Measurements from ENCODE around the gene MEA1. TPM values are rescaled to one million over a fixed set of nuclear protein-coding genes. Genes with fewer than 3 reads are reported as not detected.

The MEA1 gene
- total and polyA plus RNA-seq, 2 of the 4 experiments (the other 2 are of a cell fraction), result 116 to 126 TPM

GRCh38 chr6:43029120-43029519 lies 15.4 kb upstream of the MEA1 start:
- Histone ChIP-seq H3K14ac (replicated peaks; ENCODE audit: low read depth, low read length) (no peak overlapping the region), H2BK20ac (ENCODE audit: low read depth, low read length) (no peak overlapping the region), H4K5ac (ENCODE audit: low read depth, low read length) (no peak overlapping the region), H3K4ac (ENCODE audit: low read depth, low read length) (no peak overlapping the region), H3K9me3 (ENCODE audit: control insufficient read depth, insufficient read depth, low read length) (no peaks in the 10 kb centered on the region), H2BK5ac (ENCODE audit: low read depth, low read length, poor library complexity, severe bottlenecking) (no peak overlapping the region), H4K91ac (ENCODE audit: insufficient read depth, low read depth, low read length) (no peak overlapping the region), H3K79me1 (ENCODE audit: low read depth in 1 of 2, low read length in 2 of 2) (peaks cover 25 to 27% of the 10 kb centered on the region in 2 experiments), H3K27ac (ENCODE audit: insufficient read depth, low read length) (no peak overlapping the region), H3K4me3 (ENCODE audit: insufficient read depth, low read depth, low read length) (no peak overlapping the region), H2AK5ac (ENCODE audit: low read depth, low read length) (no peak overlapping the region), H3K9ac (ENCODE audit: low read depth, low read length) (no peak overlapping the region), H3K23ac (ENCODE audit: low read depth, low read length) (no peak overlapping the region), H3K56ac (ENCODE audit: extremely low read depth, insufficient read depth, low read length) (no peak overlapping the region), H3K4me2 (ENCODE audit: low read depth, low read length) (no peak overlapping the region), H3K9me1 (ENCODE audit: insufficient read depth, low read length) (0 out of 2 replicates have a peak, but pooled peaks cover 2% of the 10 kb centered on the region), H3K4me1 (ENCODE audit: control insufficient read depth, insufficient read depth, low read length) (no peaks in the 10 kb centered on the region), H4K20me1 (ENCODE audit: insufficient read depth, low read length) (peaks cover 12% of the 10 kb centered on the region), H3K36me3 (ENCODE audit: control insufficient read depth, insufficient read depth, low read length) (peaks cover 61% of the 10 kb centered on the region), H2AK9ac (replicated peaks; ENCODE audit: low read depth, low read length, poor library complexity) (no peak overlapping the region), H4K8ac (ENCODE audit: low read depth in 2 of 2, low read length in 2 of 2) (no peak overlapping the region), H3K18ac (ENCODE audit: low read depth, low read length) (no peak overlapping the region), H2AFZ (replicated peaks; ENCODE audit: low read length, poor library complexity) (no peak overlapping the region), H3K27me3 (ENCODE audit: control insufficient read depth, insufficient read depth, low read length) (no peaks in the 10 kb centered on the region), H2BK120ac (ENCODE audit: low read depth, low read length) (no peak overlapping the region), H2BK15ac (ENCODE audit: low read depth, low read length) (no peak overlapping the region)
- 96% methylated on average over 7 of the region's 9 CpGs; no CpG with 5 or more reads in 1 of the 2 experiments for WGBS, 2 experiments (ENCODE audit: extremely low coverage in 2 of 2, insufficient read length in 1 of 2)
- POLR2A ChIA-PET (ENCODE audit: unreplicated experiment), result no interaction called here
- dilution Hi-C loops (cut with HindIII; ENCODE audit: low sequenced_read_pairs, unreplicated experiment) (no loop called here), in situ Hi-C loops (cut with MboI; ENCODE audit: low sequenced_read_pairs) (no loop called here), intact Hi-C loops (cut with micrococcal nuclease) (no loop called here)
- ATAC-seq (ENCODE audit: low read depth) (no peak), DNase-seq (no peak)
- TF ChIP-seq MAZ (IDR thresholded peaks at IDR 0.05; ENCODE audit: borderline replicate concordance, low read depth, low read length) (no peak), CTCF (conservative IDR thresholded peaks at IDR 0.05; ENCODE audit: low read depth, low read length) (no peak), RFX5 (IDR thresholded peaks at IDR 0.05; ENCODE audit: low read depth, low read length) (no peak), NFE2L2 (IDR thresholded peaks at IDR 0.05; ENCODE audit: low read depth, low read length) (no peak), FOS (IDR thresholded peaks at IDR 0.05; ENCODE audit: low read depth, low read length) (no peak)
- CTCF ChIA-PET, result interaction anchor here (1.0 kb wide), 1 partner anchor 128 kb away, joined by 3 read pairs; no protein-coding TSS in a partner anchor
- BruUV-seq (replicated peaks), result TSS peak; percentile 33

All from IMR-90 (cell line).